CD1c-positive myeloid dendritic cell (primary cell): ENCODE measurements around the gene SAYSD1.
"Not testable (repeated sequence)": the region's sequence is repeated elsewhere in the genome, so short reads cannot be mapped to it uniquely, and the experiment has no call there.

Experiments
- DNase-seq: peaks from one replicate; pipeline ENCODE4 v3.0.0-alpha.2; 2016; ENCODE audit errors: extremely low spot score

SAYSD1 gene

GRCh38 chr6:39114704-39115599 lies at the start of gene SAYSD1:
TSS of gene SAYSD1 (minus strand) at chr6:39115186. CDS start at chr6:39115089, 97 bp downstream.
- peak; percentile 98 for DNase-seq

GRCh38 chr6:39157511-39157910 lies 42.5 kb upstream of the SAYSD1 start:
- no peak for DNase-seq

DNA sequence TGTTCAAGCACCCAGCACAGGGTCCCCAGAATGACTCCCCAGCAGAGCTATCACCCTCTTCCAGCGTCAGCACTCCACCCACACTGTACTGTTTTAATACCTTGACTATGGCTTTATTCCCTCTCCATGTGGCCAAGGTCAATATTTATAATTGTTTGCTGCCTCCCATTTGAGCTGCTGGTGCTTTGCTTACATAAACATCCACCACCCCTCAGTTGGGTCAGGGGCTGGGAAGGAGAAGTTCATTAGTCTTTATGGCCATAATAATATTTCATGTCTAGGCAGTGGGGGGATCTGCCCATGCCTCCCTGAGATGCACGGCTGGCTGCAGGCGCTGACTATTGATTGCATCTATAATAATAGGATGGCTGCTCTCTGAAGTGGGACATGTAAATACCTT lies 41.8 kb upstream of the SAYSD1 start:
- DNase-seq: no peak

- no peak for DNase-seq
Measured at GRCh38 chr6:39154705-39155104, 39.7 kb upstream of the SAYSD1 start.

DNA sequence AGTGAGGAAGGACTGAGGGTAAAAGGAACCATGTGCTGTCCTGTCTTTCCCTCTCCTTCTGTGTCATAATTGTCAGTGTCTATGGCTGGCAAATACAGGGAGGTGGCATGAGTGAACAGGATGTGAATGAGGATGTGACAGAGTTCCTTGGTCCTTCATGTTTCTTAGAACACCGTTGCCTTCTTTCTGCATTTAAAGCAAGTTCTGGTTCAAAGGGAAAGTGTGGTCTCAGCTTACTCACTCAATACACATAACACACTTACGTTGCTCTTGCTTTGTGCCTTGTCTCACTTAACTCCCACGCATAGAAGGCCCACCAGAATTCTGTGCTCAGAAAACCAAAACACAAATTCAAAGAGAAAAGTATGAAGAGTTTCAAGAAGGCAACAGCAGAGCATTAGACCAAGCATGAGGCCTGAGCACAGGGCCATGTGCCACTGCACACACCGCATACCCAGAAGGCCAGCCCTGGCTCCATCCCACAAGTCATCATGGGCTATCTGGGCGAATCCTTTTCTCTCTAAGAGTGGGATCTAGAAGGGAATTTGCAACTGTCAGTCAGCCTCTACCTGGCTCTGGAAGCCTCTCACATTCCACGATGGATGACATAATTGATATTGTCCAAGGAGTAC lies 38.9 kb upstream of the SAYSD1 start:
- no peak for DNase-seq

DNA sequence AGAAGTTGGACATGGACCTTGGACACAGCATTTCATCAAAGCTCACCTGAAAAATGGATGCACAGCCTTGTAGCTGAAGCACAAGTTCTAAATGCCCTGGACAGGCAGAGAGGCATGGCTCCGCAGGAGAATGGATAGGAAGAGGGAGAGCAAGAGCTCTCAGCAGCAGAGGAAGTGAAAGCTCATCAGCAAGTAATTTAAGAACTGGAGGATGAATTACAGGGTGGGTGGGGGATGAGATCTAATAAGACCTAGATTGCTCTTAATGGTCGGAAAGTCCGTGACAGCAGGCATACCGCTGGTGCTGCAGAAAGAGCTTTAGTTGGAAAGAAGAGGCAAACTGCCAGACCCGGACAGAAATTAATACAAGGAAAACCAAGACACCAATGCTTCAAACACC lies 37.3 kb upstream of the SAYSD1 start:
- DNase-seq: peak; percentile 1

- no peak for DNase-seq
Measured at GRCh38 chr6:39151211-39151610, 36.2 kb upstream of the SAYSD1 start.

DNA sequence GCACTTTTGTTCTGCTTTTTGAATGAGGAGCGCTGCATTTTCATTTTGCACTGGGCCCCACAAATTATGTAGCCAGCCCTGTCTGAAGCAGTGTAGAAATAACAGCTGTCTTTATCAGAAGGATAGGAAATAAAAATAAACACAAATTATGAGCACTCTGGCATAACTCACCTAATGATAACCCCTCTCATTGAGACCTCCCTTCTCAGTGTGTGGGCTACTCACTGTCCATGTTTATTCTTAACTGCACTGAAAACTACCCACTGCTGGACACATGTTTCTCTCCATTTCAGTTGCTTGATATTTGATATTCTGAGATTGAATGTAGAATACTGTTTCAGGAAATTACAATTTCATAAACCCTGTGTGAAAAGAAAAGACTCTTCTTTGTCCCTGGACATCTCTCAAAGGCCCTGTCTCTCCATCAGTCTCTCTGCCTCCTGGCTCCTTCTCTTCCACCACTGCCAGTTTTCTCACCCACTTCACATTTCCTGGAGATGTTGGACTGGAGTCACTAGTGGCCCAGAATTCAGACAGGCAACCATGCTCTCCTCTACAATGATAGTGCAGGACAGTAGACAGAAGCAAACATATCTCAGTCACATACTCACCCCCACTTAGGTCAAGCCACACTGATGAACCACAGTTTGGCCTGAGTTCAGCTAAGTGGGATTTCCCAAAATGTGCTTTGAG lies 29.6 kb upstream of the SAYSD1 start:
- no peak for DNase-seq

GRCh38 chr6:39143238-39143930 lies 28.4 kb upstream of the SAYSD1 start:
- DNase-seq: no peak

- DNase-seq: no peak
Measured at GRCh38 chr6:39140556-39141167, 25.7 kb upstream of the SAYSD1 start.

DNA sequence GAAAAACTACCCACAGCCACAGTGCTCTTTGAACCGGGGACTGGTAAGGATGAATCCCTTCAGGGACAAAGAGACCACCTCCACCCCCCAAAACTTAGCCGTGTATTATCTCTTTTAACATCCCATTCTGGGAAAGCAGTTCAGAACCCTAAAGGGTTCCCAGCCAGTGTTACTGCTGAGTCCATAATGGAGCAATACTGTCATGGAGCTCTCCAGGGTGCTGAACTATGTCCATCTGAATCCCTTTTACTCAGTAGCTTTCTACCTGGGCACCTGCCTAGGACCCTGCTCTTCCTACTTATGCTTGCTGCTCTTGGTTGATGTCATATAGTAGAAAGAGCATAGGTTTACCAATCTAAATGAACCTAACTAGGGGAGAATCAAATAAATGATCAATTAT lies 22.3 kb upstream of the SAYSD1 start:
- peak; percentile 30 for DNase-seq

DNA sequence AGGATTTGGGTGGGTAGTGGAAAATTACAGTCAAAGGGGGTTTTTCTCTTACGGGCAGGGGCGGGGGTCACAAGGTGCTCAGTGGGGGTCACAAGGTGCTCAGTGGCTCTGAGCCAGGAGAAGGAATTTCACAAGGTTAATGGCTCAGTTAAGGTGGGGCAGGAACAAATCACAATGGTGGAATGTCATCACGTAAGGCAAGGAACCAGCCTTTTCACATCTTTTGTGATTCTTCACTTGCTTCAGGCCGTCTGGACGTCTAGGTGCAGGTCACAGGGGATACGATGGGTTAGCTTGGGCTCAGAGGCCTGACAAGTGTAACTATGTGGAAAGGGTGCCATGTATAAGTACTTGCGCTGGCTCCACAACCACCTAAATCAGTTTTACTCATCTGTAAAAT lies 21.2 kb upstream of the SAYSD1 start:
- DNase-seq: not testable (repeated sequence)

GRCh38 chr6:39134761-39135160 lies 19.8 kb upstream of the SAYSD1 start:
- DNase-seq: not testable (repeated sequence)

- no peak for DNase-seq
Measured at GRCh38 chr6:39130691-39131090, 15.7 kb upstream of the SAYSD1 start.

- DNase-seq: no peak
Measured at GRCh38 chr6:39128832-39129231, 13.8 kb upstream of the SAYSD1 start.

DNA sequence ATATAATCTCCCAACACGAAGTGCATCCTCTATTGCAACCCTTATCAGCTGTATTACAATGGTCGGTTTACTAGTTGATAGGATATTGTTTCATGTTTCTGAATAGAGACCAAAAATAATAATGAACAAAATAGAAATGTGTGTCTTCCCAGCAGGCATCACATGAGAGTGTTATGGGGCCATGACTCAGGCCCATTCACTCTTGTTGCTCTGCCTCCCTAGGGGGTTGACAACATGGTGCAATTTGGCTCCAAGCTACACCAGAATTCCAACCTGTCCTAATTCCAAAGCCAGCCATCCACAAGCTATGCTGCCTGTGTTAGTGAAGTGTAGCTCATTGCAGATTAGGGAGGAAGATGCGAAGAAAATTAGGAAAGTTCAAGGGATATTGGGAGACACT lies 13.1 kb upstream of the SAYSD1 start:
- DNase-seq: no peak

DNA sequence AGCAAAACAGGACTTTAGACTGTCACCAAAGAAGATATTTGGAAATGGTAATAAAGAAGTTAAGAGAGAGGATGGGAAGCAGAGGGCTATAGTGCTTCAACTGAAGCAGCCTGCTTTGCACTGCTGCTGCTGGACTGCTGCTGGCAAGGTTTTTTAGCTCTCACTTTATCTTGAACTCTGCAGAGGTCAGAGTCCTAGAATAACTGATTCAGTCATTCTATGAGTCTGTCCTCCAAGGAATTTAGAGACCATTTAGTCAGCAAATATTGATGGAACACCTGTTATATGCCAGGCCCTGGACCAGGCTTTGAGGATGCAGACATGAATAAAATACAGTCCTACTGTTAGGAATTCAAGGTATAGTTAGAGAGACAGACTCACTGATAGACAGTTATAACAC lies 9.1 kb upstream of the SAYSD1 start:
- no peak for DNase-seq

DNA sequence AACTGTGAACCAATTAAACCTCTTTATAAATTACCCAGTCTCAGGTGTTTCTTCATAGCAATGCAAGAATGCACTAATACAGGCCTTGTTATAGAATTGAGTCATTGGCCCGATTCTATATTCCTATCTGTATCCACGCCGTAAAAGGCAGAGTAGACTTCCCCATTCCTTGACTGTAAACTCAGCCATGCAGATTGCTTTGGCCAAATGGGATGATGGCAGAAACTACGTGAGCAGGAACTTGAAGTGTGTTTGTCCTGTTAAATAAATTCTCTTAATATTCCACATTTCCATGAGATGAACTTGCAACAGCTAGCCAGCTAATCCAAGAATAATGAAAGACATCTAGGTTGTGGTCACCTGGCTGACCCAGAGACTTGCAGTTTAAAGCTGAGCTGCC lies 3.9 kb upstream of the SAYSD1 start:
- DNase-seq: no peak

DNA sequence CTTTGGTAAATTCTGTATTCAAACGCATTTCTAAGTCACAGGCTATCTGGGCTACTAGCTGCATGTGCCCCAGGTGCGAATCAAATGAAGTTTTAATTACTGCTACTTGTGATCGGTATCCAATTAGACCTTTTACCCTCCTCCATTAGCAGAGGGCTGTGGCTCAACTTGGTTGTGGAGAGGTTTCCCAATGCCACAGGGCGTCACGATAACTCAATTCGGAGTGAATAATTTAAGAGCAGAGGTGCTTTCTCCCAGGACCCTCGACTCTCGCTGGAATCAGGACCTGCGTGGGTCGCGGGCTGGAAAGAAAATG lies 640 bp downstream of the SAYSD1 start:
- DNase-seq: no peak

- DNase-seq: no peak
Measured at GRCh38 chr6:39113788-39114187, 1.2 kb downstream of the SAYSD1 start.

GRCh38 chr6:39111280-39111679 lies 3.7 kb downstream of the SAYSD1 start:
- DNase-seq: no peak
